WTC11 (cell line): ENCODE measurements around the gene TNFRSF1B.

ENCODE experiments used
- ELF4 ChIP-seq: sonication (generic); formaldehyde crosslinking; IDR thresholded peaks from 2 replicates; pipeline ENCODE4 v1.8.1; 2022; ENCODE audit warnings: low read depth, mild to moderate bottlenecking, moderate library complexity, missing genetic modification reagents
- GRHL2 ChIP-seq: fragments of 250-450 bp; sonication (Bioruptor Pico); IDR thresholded peaks from 2 replicates; pipeline ENCODE4 v1.8.0; 2022; ENCODE audit warnings: mild to moderate bottlenecking, moderate library complexity; ENCODE audit not compliant: insufficient replicate concordance, severe bottlenecking
- NFYB ChIP-seq: sonication (generic); formaldehyde crosslinking; conservative IDR thresholded peaks from 2 replicates; pipeline ENCODE4 v1.8.0; 2022; ENCODE audit warnings: low read depth, missing genetic modification reagents
- NR1H2 ChIP-seq: sonication (generic); formaldehyde crosslinking; IDR thresholded peaks from 2 replicates; pipeline ENCODE4 v1.9.0; 2021; ENCODE audit warnings: mild to moderate bottlenecking, moderate library complexity, missing genetic modification reagents
- NR3C1 ChIP-seq: sonication (generic); formaldehyde crosslinking; conservative IDR thresholded peaks from 2 replicates; pipeline ENCODE4 v1.8.1; 2023; ENCODE audit warnings: low read depth, mild to moderate bottlenecking, missing genetic modification reagents
- PRRX2 ChIP-seq: fragments of 250-450 bp; sonication (Bioruptor Pico); IDR thresholded peaks from 2 replicates; pipeline ENCODE4 v1.8.0; 2021; ENCODE audit warnings: mild to moderate bottlenecking
- ZNF121 ChIP-seq: sonication (generic); formaldehyde crosslinking; IDR thresholded peaks from 2 replicates; pipeline ENCODE4 v1.8.0; 2023; ENCODE audit warnings: missing genetic modification reagents
- ZNF138 ChIP-seq: sonication (generic); formaldehyde crosslinking; conservative IDR thresholded peaks from 2 replicates; pipeline ENCODE4 v1.8.1; 2022; ENCODE audit warnings: mild to moderate bottlenecking, moderate library complexity, missing genetic modification reagents
- ZNF219 ChIP-seq: sonication (generic); formaldehyde crosslinking; IDR thresholded peaks from 2 replicates; pipeline ENCODE4 v1.8.0; 2023; ENCODE audit warnings: missing genetic modification reagents, mild to moderate bottlenecking, borderline replicate concordance
- ZNF423 ChIP-seq: fragments of 250-450 bp; sonication (Bioruptor Pico); IDR thresholded peaks from 2 replicates; pipeline ENCODE4 v2.1.2; 2022; ENCODE audit warnings: mild to moderate bottlenecking, moderate library complexity
- TF ChIP-seq, protein P1 (sequence below): fragments of 200-600 bp; IDR thresholded peaks from 2 replicates; pipeline ENCODE4 v1.8.0; 2022; ENCODE audit warnings: antibody characterized with exemption
- TF ChIP-seq, protein P2 (sequence below): sonication (generic); formaldehyde crosslinking; IDR thresholded peaks from 2 replicates; pipeline ENCODE4 v1.8.1; 2022; ENCODE audit warnings: missing genetic modification reagents, borderline replicate concordance
- TF ChIP-seq, protein P3 (sequence below): sonication (generic); formaldehyde crosslinking; IDR thresholded peaks from 2 replicates; pipeline ENCODE4 v1.8.1; 2022; ENCODE audit warnings: low read depth, mild to moderate bottlenecking, moderate library complexity, missing genetic modification reagents, borderline replicate concordance
- TF ChIP-seq, protein P4 (sequence below): sonication (generic); formaldehyde crosslinking; IDR thresholded peaks from 2 replicates; pipeline ENCODE4 v1.8.1; 2023; ENCODE audit warnings: mild to moderate bottlenecking, missing genetic modification reagents, moderate library complexity

DNA sequence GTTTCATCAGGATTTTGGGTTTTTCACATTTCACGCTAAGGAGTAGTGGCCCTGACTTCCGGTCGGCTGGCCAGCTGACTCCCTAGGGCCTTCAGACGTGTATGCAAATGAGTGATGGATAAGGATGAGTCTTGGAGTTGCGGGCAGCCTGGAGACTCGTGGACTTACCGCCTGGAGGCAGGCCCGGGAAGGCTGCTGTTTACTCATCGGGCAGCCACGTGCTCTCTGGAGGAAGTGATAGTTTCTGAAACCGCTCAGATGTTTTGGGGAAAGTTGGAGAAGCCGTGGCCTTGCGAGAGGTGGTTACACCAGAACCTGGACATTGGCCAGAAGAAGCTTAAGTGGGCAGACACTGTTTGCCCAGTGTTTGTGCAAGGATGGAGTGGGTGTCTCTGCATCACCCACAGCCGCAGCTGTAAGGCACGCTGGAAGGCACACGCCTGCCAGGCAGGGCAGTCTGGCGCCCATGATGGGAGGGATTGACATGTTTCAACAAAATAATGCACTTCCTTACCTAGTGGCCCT, 23.1 kb upstream of the TNFRSF1B start:
- TF ChIP-seq GRHL2, result no peak
- TF ChIP-seq PRRX2 (CRISPR knock-in tag), result no peak
- TF ChIP-seq, protein P1, sequence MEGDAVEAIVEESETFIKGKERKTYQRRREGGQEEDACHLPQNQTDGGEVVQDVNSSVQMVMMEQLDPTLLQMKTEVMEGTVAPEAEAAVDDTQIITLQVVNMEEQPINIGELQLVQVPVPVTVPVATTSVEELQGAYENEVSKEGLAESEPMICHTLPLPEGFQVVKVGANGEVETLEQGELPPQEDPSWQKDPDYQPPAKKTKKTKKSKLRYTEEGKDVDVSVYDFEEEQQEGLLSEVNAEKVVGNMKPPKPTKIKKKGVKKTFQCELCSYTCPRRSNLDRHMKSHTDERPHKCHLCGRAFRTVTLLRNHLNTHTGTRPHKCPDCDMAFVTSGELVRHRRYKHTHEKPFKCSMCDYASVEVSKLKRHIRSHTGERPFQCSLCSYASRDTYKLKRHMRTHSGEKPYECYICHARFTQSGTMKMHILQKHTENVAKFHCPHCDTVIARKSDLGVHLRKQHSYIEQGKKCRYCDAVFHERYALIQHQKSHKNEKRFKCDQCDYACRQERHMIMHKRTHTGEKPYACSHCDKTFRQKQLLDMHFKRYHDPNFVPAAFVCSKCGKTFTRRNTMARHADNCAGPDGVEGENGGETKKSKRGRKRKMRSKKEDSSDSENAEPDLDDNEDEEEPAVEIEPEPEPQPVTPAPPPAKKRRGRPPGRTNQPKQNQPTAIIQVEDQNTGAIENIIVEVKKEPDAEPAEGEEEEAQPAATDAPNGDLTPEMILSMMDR, result no peak
- no peak for TF ChIP-seq NFYB (CRISPR knock-in tag)
- TF ChIP-seq ZNF423 (CRISPR knock-in tag), result no peak
- no peak for TF ChIP-seq NR3C1
- no peak for TF ChIP-seq ZNF121 (CRISPR knock-in tag)
- TF ChIP-seq, protein P2, sequence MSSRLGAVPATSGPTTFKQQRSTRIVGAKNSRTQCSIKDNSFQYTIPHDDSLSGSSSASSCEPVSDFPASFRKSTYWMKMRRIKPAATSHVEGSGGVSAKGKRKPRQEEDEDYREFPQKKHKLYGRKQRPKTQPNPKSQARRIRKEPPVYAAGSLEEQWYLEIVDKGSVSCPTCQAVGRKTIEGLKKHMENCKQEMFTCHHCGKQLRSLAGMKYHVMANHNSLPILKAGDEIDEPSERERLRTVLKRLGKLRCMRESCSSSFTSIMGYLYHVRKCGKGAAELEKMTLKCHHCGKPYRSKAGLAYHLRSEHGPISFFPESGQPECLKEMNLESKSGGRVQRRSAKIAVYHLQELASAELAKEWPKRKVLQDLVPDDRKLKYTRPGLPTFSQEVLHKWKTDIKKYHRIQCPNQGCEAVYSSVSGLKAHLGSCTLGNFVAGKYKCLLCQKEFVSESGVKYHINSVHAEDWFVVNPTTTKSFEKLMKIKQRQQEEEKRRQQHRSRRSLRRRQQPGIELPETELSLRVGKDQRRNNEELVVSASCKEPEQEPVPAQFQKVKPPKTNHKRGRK, result no peak
- no peak for TF ChIP-seq ELF4 (CRISPR knock-in tag)
- no peak for TF ChIP-seq NR1H2 (CRISPR knock-in tag)
- TF ChIP-seq, protein P3, sequence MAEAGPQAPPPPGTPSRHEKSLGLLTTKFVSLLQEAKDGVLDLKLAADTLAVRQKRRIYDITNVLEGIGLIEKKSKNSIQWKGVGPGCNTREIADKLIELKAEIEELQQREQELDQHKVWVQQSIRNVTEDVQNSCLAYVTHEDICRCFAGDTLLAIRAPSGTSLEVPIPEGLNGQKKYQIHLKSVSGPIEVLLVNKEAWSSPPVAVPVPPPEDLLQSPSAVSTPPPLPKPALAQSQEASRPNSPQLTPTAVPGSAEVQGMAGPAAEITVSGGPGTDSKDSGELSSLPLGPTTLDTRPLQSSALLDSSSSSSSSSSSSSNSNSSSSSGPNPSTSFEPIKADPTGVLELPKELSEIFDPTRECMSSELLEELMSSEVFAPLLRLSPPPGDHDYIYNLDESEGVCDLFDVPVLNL, result no peak
- TF ChIP-seq ZNF138 (CRISPR knock-in tag), result no peak
- TF ChIP-seq, protein P4, sequence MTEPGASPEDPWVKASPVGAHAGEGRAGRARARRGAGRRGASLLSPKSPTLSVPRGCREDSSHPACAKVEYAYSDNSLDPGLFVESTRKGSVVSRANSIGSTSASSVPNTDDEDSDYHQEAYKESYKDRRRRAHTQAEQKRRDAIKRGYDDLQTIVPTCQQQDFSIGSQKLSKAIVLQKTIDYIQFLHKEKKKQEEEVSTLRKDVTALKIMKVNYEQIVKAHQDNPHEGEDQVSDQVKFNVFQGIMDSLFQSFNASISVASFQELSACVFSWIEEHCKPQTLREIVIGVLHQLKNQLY (CRISPR knock-in tag), result no peak
- no peak for TF ChIP-seq ZNF219 (CRISPR knock-in tag)
